ENCODE measurements around the gene SHH. TPM values are rescaled to one million over a fixed set of nuclear protein-coding genes. Genes with fewer than 3 reads are reported as not detected.
A peak's percentile ranks its signal among the peaks of the same experiment; 100 is the strongest.
"Not testable (repeated sequence)": the region's sequence is repeated elsewhere in the genome, so short reads cannot be mapped to it uniquely, and the experiment has no call there.

The SHH gene
- polyA plus RNA-seq, 1 donor = 7.5 TPM

DNA sequence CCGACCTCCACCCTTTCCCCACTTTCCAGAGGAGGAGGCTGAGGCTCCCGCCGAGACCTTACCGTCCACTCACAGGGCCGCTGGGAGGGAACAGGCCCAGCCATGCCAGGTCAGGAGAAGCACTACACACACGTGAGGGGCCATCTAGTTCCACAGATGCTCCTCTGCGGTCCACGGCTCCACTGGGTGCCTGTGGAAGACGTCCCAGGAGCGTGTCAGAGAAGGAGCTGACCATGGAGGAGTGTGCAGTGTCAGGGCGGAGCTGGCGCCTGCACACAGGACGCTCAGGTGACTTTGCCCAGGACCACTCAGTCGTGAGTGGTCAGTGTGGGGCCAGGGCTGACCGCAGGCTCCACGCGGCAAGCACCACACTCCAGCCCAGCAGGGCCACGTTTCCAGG is 8.0 kb upstream of the SHH start:
- peaks cover 11% of the 10 kb centered on the region for H3K27me3 ChIP-seq (ENCODE audit: control insufficient read depth, insufficient read depth, low read length)
- no peaks in the 10 kb centered on the region for H3K4me1 ChIP-seq (ENCODE audit: control insufficient read depth, insufficient read depth, low read length)
- no CpG with 5 or more reads among the region's 18 CpGs for WGBS (ENCODE audit: insufficient coverage, low lambda C conversion rate)
- no peak overlapping the region for H3K4me3 ChIP-seq (ENCODE audit: low read length)
- H3K9me3 ChIP-seq (ENCODE audit: control insufficient read depth, low read depth, low read length) = peaks cover 4% of the 10 kb centered on the region
- no peaks in the 10 kb centered on the region for H3K36me3 ChIP-seq (ENCODE audit: control insufficient read depth, insufficient read depth, low read length)
- no peak for DNase-seq
- no peak overlapping the region for H3K27ac ChIP-seq (ENCODE audit: low read length)

DNA sequence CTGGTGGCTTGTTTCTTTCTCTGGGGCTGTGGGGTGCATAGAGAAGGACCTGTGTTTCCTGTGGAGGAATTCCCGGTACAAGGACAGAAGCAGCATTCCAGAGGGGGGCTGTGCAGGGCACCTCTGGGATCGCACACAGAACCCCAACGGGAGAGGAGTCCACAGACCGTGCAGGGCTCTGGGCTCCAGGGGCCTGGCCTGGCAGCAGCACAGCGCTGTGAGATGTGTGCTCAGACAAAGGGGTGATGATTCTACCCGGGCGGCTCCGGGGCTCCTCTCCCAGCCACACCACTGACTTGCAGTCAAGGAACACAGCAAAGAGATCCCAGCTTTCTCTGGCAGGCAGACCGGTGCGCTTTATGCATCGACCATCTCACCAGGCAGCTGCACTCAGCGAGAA is 6.9 kb upstream of the SHH start:
- no peaks in the 10 kb centered on the region for H3K36me3 ChIP-seq (ENCODE audit: control insufficient read depth, insufficient read depth, low read length)
- peaks cover 18% of the 10 kb centered on the region for H3K27me3 ChIP-seq (ENCODE audit: control insufficient read depth, insufficient read depth, low read length)
- H3K4me1 ChIP-seq (ENCODE audit: control insufficient read depth, insufficient read depth, low read length) = no peaks in the 10 kb centered on the region
- no peak overlapping the region for H3K27ac ChIP-seq (ENCODE audit: low read length)
- H3K9me3 ChIP-seq (ENCODE audit: control insufficient read depth, low read depth, low read length) = peaks cover 4% of the 10 kb centered on the region
- DNase-seq = no peak
- WGBS (ENCODE audit: insufficient coverage, low lambda C conversion rate) = no CpG with 5 or more reads among the region's 12 CpGs
- H3K4me3 ChIP-seq (ENCODE audit: low read length) = no peak overlapping the region

DNA sequence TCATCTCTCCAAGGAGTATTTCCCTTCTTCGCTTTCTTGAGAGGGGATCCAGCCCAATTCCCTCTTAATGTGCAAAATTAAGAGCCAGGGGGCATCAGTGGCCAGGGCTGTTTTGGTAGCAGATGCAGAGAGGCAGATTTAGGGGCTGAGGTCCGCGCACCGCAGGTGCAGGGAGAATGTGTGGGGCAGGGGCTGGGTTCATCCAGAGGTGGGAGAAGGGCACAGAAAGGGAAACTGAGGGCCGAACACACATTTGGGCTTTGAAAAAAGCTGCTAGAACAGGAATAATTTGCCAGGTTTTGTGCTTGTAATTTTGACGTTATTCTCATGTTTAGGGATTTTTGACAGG is 6.5 kb upstream of the SHH start:
- DNase-seq = no peak
- no CpG with 5 or more reads among the region's 6 CpGs for WGBS (ENCODE audit: insufficient coverage, low lambda C conversion rate)
- Histone ChIP-seq H3K27ac (ENCODE audit: low read length) (no peak overlapping the region), H3K4me1 (ENCODE audit: control insufficient read depth, insufficient read depth, low read length) (no peaks in the 10 kb centered on the region), H3K9me3 (ENCODE audit: control insufficient read depth, low read depth, low read length) (peaks cover 4% of the 10 kb centered on the region), H3K27me3 (ENCODE audit: control insufficient read depth, insufficient read depth, low read length) (peaks cover 22% of the 10 kb centered on the region), H3K36me3 (ENCODE audit: control insufficient read depth, insufficient read depth, low read length) (no peaks in the 10 kb centered on the region), H3K4me3 (ENCODE audit: low read length) (no peak overlapping the region)

DNA sequence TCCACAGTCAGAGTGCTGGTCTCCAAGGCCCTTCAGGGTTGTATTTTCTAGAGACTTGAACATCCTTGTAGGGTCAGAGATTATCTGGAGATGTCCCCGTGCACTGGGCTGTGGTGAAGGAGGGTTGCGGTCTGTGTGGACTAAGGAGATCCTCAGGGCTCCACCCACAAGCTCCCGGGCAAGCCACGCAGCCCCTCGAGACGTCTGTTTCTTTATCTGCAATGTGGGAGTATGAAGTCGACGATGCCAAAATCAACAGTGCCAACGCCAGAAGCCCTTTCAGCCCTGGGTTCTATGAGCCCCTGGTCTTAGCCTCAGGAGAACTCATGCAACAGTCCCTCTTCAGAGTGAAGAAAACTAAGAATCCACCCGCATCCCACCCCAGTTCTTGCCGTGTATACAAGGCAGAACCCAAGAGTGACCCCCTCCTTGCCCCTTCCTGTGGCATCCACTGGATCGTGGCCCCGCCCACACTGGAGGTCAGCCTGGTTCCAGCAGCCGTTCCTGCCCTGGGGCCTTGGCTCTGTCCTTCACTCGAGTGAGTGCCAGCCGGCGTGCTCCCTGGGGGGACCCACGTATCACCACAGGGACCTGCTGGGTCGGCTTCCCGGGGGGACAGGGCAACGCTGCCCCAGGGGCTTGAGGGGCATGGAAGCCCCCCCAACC is 6.0 kb upstream of the SHH start:
- no peak overlapping the region for H3K27ac ChIP-seq (ENCODE audit: low read length)
- peaks cover 27% of the 10 kb centered on the region for H3K27me3 ChIP-seq (ENCODE audit: control insufficient read depth, insufficient read depth, low read length)
- no peaks in the 10 kb centered on the region for H3K36me3 ChIP-seq (ENCODE audit: control insufficient read depth, insufficient read depth, low read length)
- peaks cover 4% of the 10 kb centered on the region for H3K9me3 ChIP-seq (ENCODE audit: control insufficient read depth, low read depth, low read length)
- DNase-seq = no peak
- WGBS (ENCODE audit: insufficient coverage, low lambda C conversion rate) = no CpG with 5 or more reads among the region's 21 CpGs
- no peaks in the 10 kb centered on the region for H3K4me1 ChIP-seq (ENCODE audit: control insufficient read depth, insufficient read depth, low read length)
- H3K4me3 ChIP-seq (ENCODE audit: low read length) = no peak overlapping the region

DNA sequence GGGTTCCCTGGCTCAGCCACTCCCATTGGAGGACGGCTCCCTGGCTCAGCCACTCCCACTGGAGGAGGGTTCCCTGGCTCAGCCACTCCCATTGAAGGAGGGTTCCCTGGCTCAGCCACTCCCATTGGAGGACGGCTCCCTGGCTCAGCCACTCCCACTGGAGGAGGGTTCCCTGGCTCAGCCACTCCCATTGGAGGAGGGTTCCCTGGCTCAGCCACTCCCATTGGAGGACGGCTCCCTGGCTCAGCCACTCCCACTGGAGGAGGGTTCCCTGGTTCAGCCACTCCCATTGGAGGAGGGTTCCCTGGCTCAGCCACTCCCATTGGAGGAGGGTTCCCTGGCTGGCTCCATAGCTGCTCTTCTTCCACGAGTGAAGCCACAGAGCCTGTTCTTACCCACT is 5.3 kb upstream of the SHH start:
- not testable (repeated sequence) for H3K9me3 ChIP-seq (ENCODE audit: control insufficient read depth, low read depth, low read length); H3K4me1 ChIP-seq (ENCODE audit: control insufficient read depth, insufficient read depth, low read length); H3K36me3 ChIP-seq (ENCODE audit: control insufficient read depth, insufficient read depth, low read length); DNase-seq; H3K27ac ChIP-seq (ENCODE audit: low read length); H3K4me3 ChIP-seq (ENCODE audit: low read length)
- H3K27me3 ChIP-seq (ENCODE audit: control insufficient read depth, insufficient read depth, low read length) = peaks cover 34% of the 10 kb centered on the region
- WGBS (ENCODE audit: insufficient coverage, low lambda C conversion rate) = no CpG with 5 or more reads among the region's 4 CpGs

DNA sequence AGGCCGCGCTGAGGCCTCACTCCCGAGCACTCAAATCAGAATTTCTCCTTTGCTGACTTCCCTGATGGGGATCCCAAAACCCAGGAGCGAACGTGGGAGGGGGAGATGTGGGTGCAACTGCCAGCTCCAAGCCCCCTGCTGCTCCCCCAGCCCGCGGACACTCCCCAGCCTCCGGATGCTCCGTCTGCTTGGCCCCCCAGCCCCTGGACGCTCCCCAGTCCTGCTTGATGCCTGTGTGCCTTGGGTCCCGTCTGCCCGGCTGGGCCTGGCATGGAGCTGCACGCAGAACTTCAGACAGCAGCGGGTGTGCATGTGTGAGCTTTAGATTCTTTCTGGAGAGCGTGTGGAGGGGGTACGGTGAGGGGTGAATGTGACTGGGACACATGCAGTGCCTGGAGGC is 4.7 kb upstream of the SHH start:
- Histone ChIP-seq H3K27me3 (ENCODE audit: control insufficient read depth, insufficient read depth, low read length) (peaks cover 38% of the 10 kb centered on the region), H3K4me1 (ENCODE audit: control insufficient read depth, insufficient read depth, low read length) (peaks cover 8% of the 10 kb centered on the region), H3K36me3 (ENCODE audit: control insufficient read depth, insufficient read depth, low read length) (no peaks in the 10 kb centered on the region), H3K4me3 (ENCODE audit: low read length) (no peak overlapping the region), H3K27ac (ENCODE audit: low read length) (no peak overlapping the region), H3K9me3 (ENCODE audit: control insufficient read depth, low read depth, low read length) (peaks cover 6% of the 10 kb centered on the region)
- no CpG with 5 or more reads among the region's 16 CpGs for WGBS (ENCODE audit: insufficient coverage, low lambda C conversion rate)
- DNase-seq = no peak

DNA sequence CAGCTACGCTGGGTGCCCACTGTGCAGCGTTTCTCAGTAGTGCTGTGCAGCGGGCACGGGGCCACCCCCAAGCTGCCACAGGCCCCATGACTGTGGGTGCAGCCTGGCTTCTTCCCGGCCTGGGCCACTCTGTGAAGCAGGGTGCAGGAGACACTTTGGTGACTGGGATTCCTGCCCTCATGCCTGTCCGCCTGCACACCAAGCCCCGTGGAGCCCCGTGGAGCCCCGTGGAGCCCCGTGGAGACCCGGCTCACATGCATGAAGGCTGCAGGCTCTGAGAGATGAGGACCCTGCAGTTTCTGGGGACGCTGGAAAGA is 3.9 kb upstream of the SHH start:
- Histone ChIP-seq H3K9me3 (ENCODE audit: control insufficient read depth, low read depth, low read length) (peaks cover 8% of the 10 kb centered on the region), H3K36me3 (ENCODE audit: control insufficient read depth, insufficient read depth, low read length) (no peaks in the 10 kb centered on the region), H3K27ac (ENCODE audit: low read length) (no peak overlapping the region), H3K27me3 (ENCODE audit: control insufficient read depth, insufficient read depth, low read length) (peaks cover 46% of the 10 kb centered on the region), H3K4me1 (ENCODE audit: control insufficient read depth, insufficient read depth, low read length) (peaks cover 17% of the 10 kb centered on the region), H3K4me3 (ENCODE audit: low read length) (no peak overlapping the region)
- no peak for DNase-seq
- no CpG with 5 or more reads among the region's 12 CpGs for WGBS (ENCODE audit: insufficient coverage, low lambda C conversion rate)

DNA sequence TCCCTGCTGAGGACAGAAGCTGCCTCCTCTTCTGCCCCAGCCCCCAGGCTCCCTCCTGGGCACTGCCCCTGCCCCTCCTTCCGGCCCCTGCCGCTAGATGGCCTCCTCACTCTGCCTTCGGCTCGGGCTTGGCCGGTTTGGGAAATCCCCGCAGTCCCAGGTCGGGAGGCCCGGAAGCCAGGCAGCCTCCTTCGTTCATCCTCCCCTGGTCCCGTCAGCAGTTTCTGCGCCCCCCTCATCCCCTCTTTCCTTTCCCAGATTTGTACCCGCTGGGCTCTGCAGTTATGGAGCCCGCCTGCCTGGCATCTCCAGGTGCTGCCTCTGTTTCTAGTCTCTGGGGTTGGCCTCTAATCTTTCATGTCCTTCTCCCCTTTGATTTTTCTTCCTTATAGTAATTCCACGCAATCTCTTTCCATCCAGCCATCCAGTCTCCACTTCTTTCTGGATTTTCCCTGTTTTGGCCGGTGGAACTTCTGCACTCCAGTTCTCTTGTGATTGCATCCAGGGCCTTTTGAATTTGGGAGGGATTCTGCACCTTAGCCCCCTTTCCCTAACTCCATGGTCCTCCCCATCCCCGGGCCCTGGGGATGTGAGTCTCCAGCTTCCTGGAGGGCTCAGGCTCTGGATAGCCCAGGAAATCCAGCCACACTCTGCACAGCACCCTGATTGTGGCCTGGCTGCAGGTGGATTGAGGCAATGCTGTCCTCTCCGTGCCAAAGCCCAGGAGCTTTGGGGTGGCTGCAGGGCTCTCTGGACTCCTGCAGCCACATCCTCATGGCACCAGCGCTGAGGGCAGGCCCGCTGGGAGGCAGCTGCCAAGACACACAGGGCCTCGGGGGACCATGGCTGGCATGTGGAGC is 3.3 kb upstream of the SHH start:
- Histone ChIP-seq H3K4me1 (ENCODE audit: control insufficient read depth, insufficient read depth, low read length) (peaks cover 21% of the 10 kb centered on the region), H3K27me3 (ENCODE audit: control insufficient read depth, insufficient read depth, low read length) (peaks cover 52% of the 10 kb centered on the region), H3K9me3 (ENCODE audit: control insufficient read depth, low read depth, low read length) (peaks cover 8% of the 10 kb centered on the region), H3K4me3 (ENCODE audit: low read length) (no peak overlapping the region), H3K36me3 (ENCODE audit: control insufficient read depth, insufficient read depth, low read length) (no peaks in the 10 kb centered on the region), H3K27ac (ENCODE audit: low read length) (no peak overlapping the region)
- peak in 1 of 2 donors; percentile 48 for DNase-seq
- WGBS (ENCODE audit: insufficient coverage, low lambda C conversion rate) = 60% methylated on average over 1 of the region's 20 CpGs

DNA sequence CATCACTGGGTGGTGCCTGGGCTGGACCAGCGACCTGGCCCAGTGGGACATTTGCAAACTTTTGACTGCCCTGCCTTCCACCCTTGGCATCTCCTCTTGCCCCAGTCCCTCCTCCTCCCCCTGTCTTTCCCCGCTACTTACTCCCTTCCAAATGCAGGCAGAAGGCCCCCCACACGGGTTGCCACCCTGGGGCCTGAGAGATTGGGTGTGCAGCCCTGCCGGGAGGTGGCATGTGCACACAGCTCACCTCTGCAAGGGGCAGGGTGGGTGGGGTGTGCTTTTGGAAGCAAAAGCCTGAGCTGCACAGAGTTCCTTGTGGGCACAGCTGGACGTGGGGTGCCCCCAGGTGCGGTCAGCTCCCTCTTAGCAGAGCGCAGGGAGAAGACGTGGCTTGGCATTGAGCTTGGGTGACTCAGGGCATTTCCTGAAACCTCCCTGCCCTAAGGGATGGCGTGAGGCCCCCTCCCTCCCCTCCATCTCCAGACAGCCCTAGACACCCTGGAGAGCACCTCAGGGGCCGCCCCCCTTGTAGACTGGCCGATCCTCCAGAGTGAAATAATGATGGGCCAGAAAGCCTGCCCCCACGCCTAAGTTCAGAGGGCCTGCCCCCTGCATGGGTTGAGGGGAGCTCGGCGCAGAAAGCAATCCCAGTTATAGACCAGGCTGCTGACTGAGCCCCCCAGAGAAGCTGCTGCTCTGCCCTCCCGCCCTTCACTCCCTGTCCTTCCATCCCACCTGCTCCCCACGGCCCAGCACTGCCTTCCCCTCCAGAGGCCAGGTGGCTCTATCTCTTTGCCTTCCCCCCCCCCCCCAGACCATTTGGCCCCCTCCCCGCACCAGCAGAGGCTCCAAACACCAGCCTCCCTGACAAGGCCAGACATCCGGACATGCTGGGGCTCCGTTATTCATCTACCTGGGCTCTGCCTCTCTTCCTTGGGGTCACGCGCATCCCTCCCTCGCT is 2.3 kb upstream of the SHH start:
- Histone ChIP-seq H3K4me3 (ENCODE audit: low read length) (no peak overlapping the region), H3K9me3 (ENCODE audit: control insufficient read depth, low read depth, low read length) (peaks cover 8% of the 10 kb centered on the region), H3K36me3 (ENCODE audit: control insufficient read depth, insufficient read depth, low read length) (no peaks in the 10 kb centered on the region), H3K27me3 (ENCODE audit: control insufficient read depth, insufficient read depth, low read length) (peaks cover 60% of the 10 kb centered on the region), H3K27ac (ENCODE audit: low read length) (no peak overlapping the region), H3K4me1 (ENCODE audit: control insufficient read depth, insufficient read depth, low read length) (peaks cover 23% of the 10 kb centered on the region)
- WGBS (ENCODE audit: insufficient coverage, low lambda C conversion rate) = no CpG with 5 or more reads among the region's 22 CpGs
- no peak for DNase-seq

DNA sequence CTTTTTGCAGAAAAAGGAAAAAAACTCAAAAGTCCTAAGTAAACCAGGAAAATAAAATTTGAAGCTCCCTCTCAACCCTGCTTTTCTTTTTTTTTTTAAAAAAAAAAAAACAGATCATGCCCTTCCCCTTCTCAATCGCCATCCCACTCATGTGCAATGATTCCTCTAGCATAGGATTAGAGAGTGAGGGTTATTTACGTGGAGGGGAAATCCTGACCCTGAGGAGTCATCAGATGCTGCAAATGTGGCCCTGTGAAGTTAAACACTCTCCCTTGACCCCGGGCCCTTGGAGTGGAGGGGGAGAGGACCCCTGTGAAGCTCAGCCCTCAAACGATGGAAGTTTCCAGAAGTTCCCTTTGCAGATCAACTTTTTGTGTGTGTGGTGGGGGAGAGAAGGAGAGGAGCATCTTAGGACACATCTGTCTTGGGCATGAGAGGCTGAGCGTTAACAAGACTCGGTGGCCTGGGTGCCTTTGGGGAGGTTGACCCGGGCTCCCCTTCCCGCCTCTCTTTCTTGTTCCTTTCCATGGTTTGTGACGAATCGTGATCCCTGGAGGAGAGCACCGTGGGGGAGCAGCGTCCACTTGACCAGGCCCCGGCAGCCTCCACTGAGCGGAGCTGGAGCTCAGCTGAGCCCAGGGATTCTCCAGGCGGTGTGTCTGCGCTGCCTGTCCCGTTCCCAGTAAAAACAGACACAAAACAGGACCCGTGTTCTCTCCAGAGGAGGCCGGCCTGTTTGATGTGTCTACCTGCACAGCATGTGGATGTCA is 1.5 kb upstream of the SHH start:
- H3K36me3 ChIP-seq (ENCODE audit: control insufficient read depth, insufficient read depth, low read length) = no peaks in the 10 kb centered on the region
- no peak overlapping the region for H3K27ac ChIP-seq (ENCODE audit: low read length)
- H3K27me3 ChIP-seq (ENCODE audit: control insufficient read depth, insufficient read depth, low read length) = peaks cover 68% of the 10 kb centered on the region
- H3K9me3 ChIP-seq (ENCODE audit: control insufficient read depth, low read depth, low read length) = peaks cover 8% of the 10 kb centered on the region
- no peak overlapping the region for H3K4me3 ChIP-seq (ENCODE audit: low read length)
- no peak for DNase-seq
- no CpG with 5 or more reads among the region's 19 CpGs for WGBS (ENCODE audit: insufficient coverage, low lambda C conversion rate)
- peaks cover 23% of the 10 kb centered on the region for H3K4me1 ChIP-seq (ENCODE audit: control insufficient read depth, insufficient read depth, low read length)
